Measurements from ENCODE around the gene VPREB3. TPM values are rescaled to one million over a fixed set of nuclear protein-coding genes. Genes with fewer than 3 reads are reported as not detected.

VPREB3 gene
- total and polyA plus RNA-seq, 12 donors, result 2.2 to 42.2 (median 19.4) TPM

DNA sequence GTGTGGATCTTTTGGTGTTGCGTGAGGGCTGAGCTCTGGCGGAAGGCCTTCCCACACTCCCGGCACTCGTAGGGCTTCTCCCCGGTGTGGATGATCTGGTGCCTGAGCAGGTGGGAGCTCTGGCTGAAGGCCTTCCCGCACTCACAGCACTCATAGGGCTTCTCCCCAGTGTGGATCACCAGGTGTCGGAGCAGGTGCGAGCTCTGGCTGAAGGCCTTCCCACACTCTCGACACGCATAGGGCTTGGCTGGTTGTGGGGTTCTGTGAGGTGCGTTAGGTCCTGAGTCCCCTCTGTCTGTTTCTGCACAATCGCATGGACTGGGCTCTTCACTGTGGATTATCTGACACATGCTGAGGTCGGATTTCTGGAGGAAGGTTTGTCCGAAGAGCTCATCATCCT, 9.7 kb downstream of the VPREB3 start:
- 97 to 100% (median 99%) methylated on average over 4 to 14 of the region's 14 CpGs for WGBS, 4 donors
- Histone ChIP-seq H3K27ac (no peak overlapping the region), H3K36me3 (replicated peaks in 1 of 2) (peaks cover 0 to 23% of the 10 kb centered on the region in 2 donors), H3K9me3 (replicated peaks in 1 of 3) (no peaks in the 10 kb centered on the region), H3K4me1 (replicated peaks in 1 of 2) (no peaks in the 10 kb centered on the region), H3K4me3 (no peak overlapping the region), H3K27me3 (no peaks in the 10 kb centered on the region)
- intact Hi-C loops (cut with DNase I), result no loop called here
- no peak for DNase-seq
- TF ChIP-seq POLR2A (IDR thresholded peaks at IDR 0.05), result no peak
- TF ChIP-seq, protein P1, sequence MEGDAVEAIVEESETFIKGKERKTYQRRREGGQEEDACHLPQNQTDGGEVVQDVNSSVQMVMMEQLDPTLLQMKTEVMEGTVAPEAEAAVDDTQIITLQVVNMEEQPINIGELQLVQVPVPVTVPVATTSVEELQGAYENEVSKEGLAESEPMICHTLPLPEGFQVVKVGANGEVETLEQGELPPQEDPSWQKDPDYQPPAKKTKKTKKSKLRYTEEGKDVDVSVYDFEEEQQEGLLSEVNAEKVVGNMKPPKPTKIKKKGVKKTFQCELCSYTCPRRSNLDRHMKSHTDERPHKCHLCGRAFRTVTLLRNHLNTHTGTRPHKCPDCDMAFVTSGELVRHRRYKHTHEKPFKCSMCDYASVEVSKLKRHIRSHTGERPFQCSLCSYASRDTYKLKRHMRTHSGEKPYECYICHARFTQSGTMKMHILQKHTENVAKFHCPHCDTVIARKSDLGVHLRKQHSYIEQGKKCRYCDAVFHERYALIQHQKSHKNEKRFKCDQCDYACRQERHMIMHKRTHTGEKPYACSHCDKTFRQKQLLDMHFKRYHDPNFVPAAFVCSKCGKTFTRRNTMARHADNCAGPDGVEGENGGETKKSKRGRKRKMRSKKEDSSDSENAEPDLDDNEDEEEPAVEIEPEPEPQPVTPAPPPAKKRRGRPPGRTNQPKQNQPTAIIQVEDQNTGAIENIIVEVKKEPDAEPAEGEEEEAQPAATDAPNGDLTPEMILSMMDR (IDR thresholded peaks at IDR 0.05), result no peak

DNA sequence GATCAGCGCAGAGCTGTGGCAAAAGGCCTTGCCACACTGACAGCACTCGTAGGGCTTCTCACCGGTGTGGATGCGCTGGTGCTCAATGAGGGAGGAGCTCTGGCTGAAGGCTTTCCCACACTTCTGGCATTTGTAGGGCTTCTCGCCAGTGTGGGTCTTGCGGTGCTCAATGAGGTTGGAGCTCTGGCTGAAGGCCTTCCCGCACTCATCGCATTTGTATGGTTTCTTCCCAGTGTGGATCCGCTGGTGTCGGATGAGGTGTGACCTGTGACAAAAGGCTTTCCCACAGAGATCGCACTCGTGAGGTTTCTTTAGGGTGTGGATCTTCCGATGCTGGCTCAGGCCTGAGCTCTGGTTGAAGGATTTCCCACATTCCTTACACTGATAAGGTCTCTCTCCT, 10.2 kb downstream of the VPREB3 start:
- intact Hi-C loops (cut with DNase I), result no loop called here
- no peaks in the 10 kb centered on the region for H3K9me3 ChIP-seq (replicated peaks in 1 of 3)
- H3K4me3 ChIP-seq, result no peak overlapping the region
- 97 to 100% (median 98%) methylated on average over 1 to 13 of the region's 13 CpGs for WGBS, 4 donors
- H3K27ac ChIP-seq, result peak overlapping the region in 1 of 5 donors; percentile 45
- H3K27me3 ChIP-seq, result no peaks in the 10 kb centered on the region
- H3K36me3 ChIP-seq (replicated peaks in 1 of 2), result peaks cover 0 to 23% of the 10 kb centered on the region in 2 donors
- TF ChIP-seq, protein P1 (IDR thresholded peaks at IDR 0.05), result no peak
- TF ChIP-seq POLR2A (IDR thresholded peaks at IDR 0.05), result no peak
- H3K4me1 ChIP-seq (replicated peaks in 1 of 2), result no peaks in the 10 kb centered on the region
- DNase-seq, result no peak

DNA sequence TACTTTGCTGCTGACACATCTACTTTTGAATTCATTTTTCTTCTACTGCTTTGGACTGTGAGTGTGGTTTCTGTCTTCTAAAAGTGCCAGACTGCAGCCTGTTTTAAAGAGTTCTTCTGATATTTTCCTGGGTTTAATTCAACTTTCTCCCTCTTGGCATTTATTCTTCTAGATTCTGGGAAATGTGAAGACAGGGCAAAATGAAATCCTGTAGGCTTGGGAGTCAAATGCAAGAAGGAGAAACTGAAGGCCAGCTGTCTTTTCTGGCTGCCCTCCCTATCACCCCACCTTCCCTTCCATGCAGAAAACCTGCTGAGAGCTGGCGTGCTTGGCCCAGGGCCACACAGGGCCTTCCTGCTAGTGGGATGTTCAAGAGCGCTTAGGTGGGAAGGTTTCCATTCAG, 10.9 kb downstream of the VPREB3 start:
- intact Hi-C loops (cut with DNase I), result no loop called here
- peak overlapping the region in 2 of 5 donors; percentile 34 to 65 for H3K27ac ChIP-seq
- H3K27me3 ChIP-seq, result no peaks in the 10 kb centered on the region
- peak in 1 of 7 donors; percentile 23 for DNase-seq
- 58 to 94% (median 82%) methylated on average over 2 of the region's 2 CpGs for WGBS, 4 donors
- peaks cover 0 to 23% of the 10 kb centered on the region in 2 donors for H3K36me3 ChIP-seq (replicated peaks in 1 of 2)
- no peak overlapping the region for H3K4me3 ChIP-seq
- H3K9me3 ChIP-seq (replicated peaks in 1 of 3), result no peaks in the 10 kb centered on the region
- TF ChIP-seq POLR2A (IDR thresholded peaks at IDR 0.05), result no peak
- TF ChIP-seq, protein P1 (IDR thresholded peaks at IDR 0.05), result no peak
- no peaks in the 10 kb centered on the region for H3K4me1 ChIP-seq (replicated peaks in 1 of 2)

DNA sequence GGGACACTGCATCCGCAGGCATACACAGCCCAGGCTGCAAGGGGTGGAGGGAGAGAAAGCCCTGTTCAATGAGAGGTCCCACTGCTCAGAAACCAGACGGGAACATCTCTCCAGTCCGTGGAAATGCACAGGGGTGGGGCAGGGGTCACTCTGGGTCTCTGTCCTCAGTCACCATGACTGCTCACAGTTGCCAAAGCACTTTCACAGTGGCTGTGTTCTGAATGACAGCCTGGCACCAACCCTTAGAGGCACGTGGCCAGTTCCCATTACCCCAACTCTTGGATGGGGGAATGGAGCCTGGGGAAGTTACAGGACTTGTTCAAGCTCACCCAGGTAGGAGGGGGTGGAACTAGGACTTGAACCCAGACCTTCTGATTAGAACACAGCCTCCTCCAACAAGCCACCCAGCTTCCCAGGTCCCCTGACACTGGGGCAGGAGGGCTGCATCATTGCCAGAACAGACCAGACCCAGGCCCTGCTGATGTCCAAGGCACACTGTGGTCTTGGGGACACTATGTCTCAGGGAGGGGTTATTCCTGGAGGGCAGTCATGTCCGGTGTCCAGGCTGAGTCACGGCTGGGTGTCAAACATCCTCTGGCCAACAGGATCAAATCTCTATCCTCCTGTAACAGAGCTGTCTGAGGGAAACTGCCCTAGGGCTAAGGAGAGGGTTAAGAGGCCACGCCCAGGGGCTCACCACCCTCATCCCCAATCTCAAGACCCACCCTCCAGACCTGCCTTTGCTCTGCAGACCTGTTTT, 11.5 kb downstream of the VPREB3 start:
- H3K4me3 ChIP-seq, result no peak overlapping the region
- DNase-seq, result no peak
- no peaks in the 10 kb centered on the region for H3K4me1 ChIP-seq (replicated peaks in 1 of 2)
- peaks cover 0 to 23% of the 10 kb centered on the region in 2 donors for H3K36me3 ChIP-seq (replicated peaks in 1 of 2)
- no peak for TF ChIP-seq POLR2A (IDR thresholded peaks at IDR 0.05)
- TF ChIP-seq, protein P1 (IDR thresholded peaks at IDR 0.05), result no peak
- H3K27me3 ChIP-seq, result no peaks in the 10 kb centered on the region
- 64 to 94% (median 79%) methylated on average over 2 to 7 of the region's 7 CpGs for WGBS, 4 donors
- H3K9me3 ChIP-seq (replicated peaks in 1 of 3), result no peaks in the 10 kb centered on the region
- intact Hi-C loops (cut with DNase I), result no loop called here
- peak overlapping the region in 2 of 5 donors; percentile 34 to 65 for H3K27ac ChIP-seq

Measured in adrenal gland (tissue), 12 donors.